Measurements from ENCODE around the gene LUC7L3. TPM values are rescaled to one million over a fixed set of nuclear protein-coding genes. Genes with fewer than 3 reads are reported as not detected.

The LUC7L3 gene
- total RNA-seq, 1 experiment from 2014 or later, result 136 TPM

DNA sequence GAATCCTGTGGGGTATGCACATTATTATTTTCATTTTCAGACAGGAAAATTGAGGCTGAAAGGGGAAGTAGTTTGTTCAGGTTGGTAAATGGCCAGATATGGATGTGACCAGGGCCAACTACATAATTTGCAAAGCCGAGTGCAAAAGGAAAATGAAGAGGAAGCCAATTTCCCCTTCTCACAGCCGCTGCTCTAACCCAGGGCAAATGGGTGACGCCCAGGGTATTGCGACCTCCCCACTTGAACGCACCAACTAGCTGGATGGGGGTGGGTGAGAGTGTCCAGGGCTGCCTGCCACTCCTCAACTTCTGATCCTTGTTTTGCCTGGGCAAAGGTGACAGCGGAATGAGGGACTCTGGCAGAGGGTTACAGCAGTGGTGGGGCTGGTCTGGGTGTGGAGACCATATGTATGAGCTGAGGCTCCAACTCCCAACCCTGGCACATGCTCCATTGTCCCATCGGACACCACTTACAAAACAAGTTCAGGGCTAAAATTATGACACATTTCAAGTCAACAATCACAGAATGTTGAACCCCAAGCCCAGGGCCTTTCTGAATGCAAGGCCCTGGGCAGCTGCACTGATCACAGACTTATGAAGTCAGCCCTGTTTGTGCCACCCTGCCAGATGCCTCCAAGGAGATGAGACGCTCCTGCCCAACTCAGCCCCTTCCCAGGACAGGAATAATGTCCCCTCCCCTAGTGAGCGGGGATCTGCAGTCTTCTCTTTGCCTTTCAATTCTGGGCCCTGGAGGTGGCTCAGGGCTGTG, 46.2 kb downstream of the LUC7L3 start:
- DNase-seq (ENCODE audit: low read depth, low spot score) (no peak), ATAC-seq (no peak)
- Histone ChIP-seq H3K36me3 (ENCODE audit: control insufficient read depth, insufficient read depth, low read length) (no peaks in the 10 kb centered on the region), H3K27ac (ENCODE audit: low read length) (no peak overlapping the region), H3K4me3 (ENCODE audit: low read depth in 2 of 2, low read length in 2 of 2) (no peak overlapping the region), H3K9me3 (ENCODE audit: control insufficient read depth, insufficient read depth, low read depth, low read length) (no peaks in the 10 kb centered on the region), H3K27me3 (ENCODE audit: control insufficient read depth, insufficient read depth, low read length) (no peaks in the 10 kb centered on the region), H3K4me1 (ENCODE audit: control insufficient read depth, insufficient read depth, low read length) (no peaks in the 10 kb centered on the region)
- ChIA-PET CTCF (no interaction called here), POLR2A (interaction anchor here (0.6 kb wide), 1 partner anchor 113 kb away, joined by 3 read pairs; no protein-coding TSS in a partner anchor)
- TF ChIP-seq SIN3A (IDR thresholded peaks at IDR 0.05; ENCODE audit: borderline replicate concordance, insufficient read depth, low read depth, low read length) (no peak), TCF7L2 (IDR thresholded peaks at IDR 0.05; ENCODE audit: low read depth, low read length) (no peak), REST (IDR thresholded peaks at IDR 0.05; ENCODE audit: insufficient read depth in 1 of 2, low read depth in 2 of 2, low read length in 1 of 2) (no peak), POLR2AphosphoS5 (IDR thresholded peaks at IDR 0.05; ENCODE audit: low read depth, low read length) (no peak)
- TF ChIP-seq, protein P1, sequence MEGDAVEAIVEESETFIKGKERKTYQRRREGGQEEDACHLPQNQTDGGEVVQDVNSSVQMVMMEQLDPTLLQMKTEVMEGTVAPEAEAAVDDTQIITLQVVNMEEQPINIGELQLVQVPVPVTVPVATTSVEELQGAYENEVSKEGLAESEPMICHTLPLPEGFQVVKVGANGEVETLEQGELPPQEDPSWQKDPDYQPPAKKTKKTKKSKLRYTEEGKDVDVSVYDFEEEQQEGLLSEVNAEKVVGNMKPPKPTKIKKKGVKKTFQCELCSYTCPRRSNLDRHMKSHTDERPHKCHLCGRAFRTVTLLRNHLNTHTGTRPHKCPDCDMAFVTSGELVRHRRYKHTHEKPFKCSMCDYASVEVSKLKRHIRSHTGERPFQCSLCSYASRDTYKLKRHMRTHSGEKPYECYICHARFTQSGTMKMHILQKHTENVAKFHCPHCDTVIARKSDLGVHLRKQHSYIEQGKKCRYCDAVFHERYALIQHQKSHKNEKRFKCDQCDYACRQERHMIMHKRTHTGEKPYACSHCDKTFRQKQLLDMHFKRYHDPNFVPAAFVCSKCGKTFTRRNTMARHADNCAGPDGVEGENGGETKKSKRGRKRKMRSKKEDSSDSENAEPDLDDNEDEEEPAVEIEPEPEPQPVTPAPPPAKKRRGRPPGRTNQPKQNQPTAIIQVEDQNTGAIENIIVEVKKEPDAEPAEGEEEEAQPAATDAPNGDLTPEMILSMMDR (IDR thresholded peaks at IDR 0.05), result no peak
- intact Hi-C loops (cut with micrococcal nuclease; ENCODE audit: unreplicated experiment) (no loop called here), in situ Hi-C loops (cut with HindIII; ENCODE audit: low pct_unique_long_range_greater_than_20kb, low sequenced_read_pairs) (no loop called here)
- no TSS peak for BruUV-seq (replicated peaks)

DNA sequence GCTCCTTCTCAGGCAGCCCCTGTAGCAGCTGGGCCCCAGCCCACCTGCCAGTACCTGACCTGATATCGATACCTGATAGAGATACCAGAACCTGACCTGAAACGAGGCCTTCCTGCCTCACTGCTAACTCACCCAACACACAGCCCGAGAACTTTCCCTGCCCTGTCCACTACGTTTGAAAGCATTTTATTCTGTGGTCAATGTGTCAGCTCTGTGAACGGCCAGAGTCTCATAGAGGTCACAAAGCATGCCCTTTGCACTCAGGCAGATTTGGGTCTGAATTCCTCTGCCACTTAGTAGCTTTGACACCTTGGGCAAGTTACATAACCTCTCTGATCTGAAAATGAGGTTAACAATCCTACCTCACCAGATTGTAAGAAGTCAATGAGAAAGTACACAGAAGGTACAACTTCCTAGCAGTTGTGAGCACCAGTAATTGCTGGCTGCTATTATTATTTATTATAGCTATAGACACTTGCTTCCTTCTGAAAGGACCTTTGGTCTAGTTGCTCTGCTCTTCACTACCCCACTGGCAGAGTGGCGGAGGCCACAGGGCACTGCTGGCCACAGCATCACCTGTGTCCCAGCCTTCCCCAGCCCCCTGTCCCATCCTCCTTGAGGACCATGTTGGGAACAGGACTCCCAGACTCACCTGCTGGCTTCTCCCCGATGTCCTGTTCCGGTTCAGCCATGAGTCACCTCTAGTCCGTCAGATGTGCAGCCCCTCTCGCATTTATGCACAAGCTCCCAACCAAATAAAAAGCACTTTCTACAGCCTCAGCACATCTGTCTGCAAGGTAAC, 47.0 kb downstream of the LUC7L3 start:
- intact Hi-C loops (cut with micrococcal nuclease; ENCODE audit: unreplicated experiment) (no loop called here), in situ Hi-C loops (cut with HindIII; ENCODE audit: low pct_unique_long_range_greater_than_20kb, low sequenced_read_pairs) (no loop called here)
- BruUV-seq (replicated peaks), result no TSS peak
- Histone ChIP-seq H3K9me3 (ENCODE audit: control insufficient read depth, insufficient read depth, low read depth, low read length) (no peaks in the 10 kb centered on the region), H3K36me3 (ENCODE audit: control insufficient read depth, insufficient read depth, low read length) (no peaks in the 10 kb centered on the region), H3K27me3 (ENCODE audit: control insufficient read depth, insufficient read depth, low read length) (no peaks in the 10 kb centered on the region), H3K4me3 (ENCODE audit: low read depth in 2 of 2, low read length in 2 of 2) (no peak overlapping the region), H3K4me1 (ENCODE audit: control insufficient read depth, insufficient read depth, low read length) (no peaks in the 10 kb centered on the region), H3K27ac (ENCODE audit: low read length) (no peak overlapping the region)
- ChIA-PET CTCF (no interaction called here), POLR2A (no interaction called here)
- TF ChIP-seq REST (IDR thresholded peaks at IDR 0.05; ENCODE audit: insufficient read depth in 1 of 2, low read depth in 2 of 2, low read length in 1 of 2) (no peak), SIN3A (IDR thresholded peaks at IDR 0.05; ENCODE audit: borderline replicate concordance, insufficient read depth, low read depth, low read length) (no peak), POLR2AphosphoS5 (IDR thresholded peaks at IDR 0.05; ENCODE audit: low read depth, low read length) (no peak), TCF7L2 (IDR thresholded peaks at IDR 0.05; ENCODE audit: low read depth, low read length) (no peak)
- TF ChIP-seq, protein P1 (IDR thresholded peaks at IDR 0.05), result no peak
- ATAC-seq (no peak), DNase-seq (ENCODE audit: low read depth, low spot score) (no peak)

Data from Panc1 (cell line).